Panc1 (cell line): ENCODE results near the gene PDYN.

Source experiments
- POLR2AphosphoS5 ChIP-seq: IDR thresholded peaks from 2 replicates; pipeline ENCODE4 v1.6.1; 2012; ENCODE audit warnings: mild to moderate bottlenecking, low read depth, low read length, moderate library complexity
- SIN3A ChIP-seq: IDR thresholded peaks from 2 replicates; pipeline ENCODE4 v1.6.1; 2012; ENCODE audit warnings: low read depth, mild to moderate bottlenecking, low read length, moderate library complexity, borderline replicate concordance; ENCODE audit not compliant: insufficient read depth
- TF ChIP-seq, protein P1 (sequence below): fragments of 450-650 bp; IDR thresholded peaks from 2 replicates; pipeline ENCODE4 v1.5.1; 2017; ENCODE audit warnings: mild to moderate bottlenecking

DNA sequence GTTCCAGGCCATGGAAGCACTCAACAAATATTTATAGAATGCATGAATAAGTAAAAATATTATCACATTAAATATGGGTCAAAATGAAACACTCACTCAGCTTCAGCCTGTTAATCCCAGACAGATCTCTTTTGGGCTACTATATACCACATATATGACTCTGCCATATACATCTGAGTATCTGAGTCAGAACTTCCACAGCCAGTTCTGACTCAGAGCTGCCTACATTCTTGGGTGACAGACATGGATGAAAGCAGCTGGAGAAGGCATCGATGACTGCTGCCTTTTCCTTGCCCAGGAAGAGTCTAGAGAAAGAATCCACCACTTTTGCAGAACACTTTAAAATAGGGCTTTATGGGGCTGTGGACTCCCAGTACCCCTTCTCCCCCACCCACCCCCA, 11.5 kb upstream of the PDYN start:
- TF ChIP-seq SIN3A (no peak), POLR2AphosphoS5 (no peak)
- TF ChIP-seq, protein P1, sequence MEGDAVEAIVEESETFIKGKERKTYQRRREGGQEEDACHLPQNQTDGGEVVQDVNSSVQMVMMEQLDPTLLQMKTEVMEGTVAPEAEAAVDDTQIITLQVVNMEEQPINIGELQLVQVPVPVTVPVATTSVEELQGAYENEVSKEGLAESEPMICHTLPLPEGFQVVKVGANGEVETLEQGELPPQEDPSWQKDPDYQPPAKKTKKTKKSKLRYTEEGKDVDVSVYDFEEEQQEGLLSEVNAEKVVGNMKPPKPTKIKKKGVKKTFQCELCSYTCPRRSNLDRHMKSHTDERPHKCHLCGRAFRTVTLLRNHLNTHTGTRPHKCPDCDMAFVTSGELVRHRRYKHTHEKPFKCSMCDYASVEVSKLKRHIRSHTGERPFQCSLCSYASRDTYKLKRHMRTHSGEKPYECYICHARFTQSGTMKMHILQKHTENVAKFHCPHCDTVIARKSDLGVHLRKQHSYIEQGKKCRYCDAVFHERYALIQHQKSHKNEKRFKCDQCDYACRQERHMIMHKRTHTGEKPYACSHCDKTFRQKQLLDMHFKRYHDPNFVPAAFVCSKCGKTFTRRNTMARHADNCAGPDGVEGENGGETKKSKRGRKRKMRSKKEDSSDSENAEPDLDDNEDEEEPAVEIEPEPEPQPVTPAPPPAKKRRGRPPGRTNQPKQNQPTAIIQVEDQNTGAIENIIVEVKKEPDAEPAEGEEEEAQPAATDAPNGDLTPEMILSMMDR: no peak
